ENCODE results near the gene NDFIP1.
A peak's percentile ranks its signal among the peaks of the same experiment; 100 is the strongest.
"Not testable (repeated sequence)": the region's sequence is repeated elsewhere in the genome, so short reads cannot be mapped to it uniquely, and the experiment has no call there.

The NDFIP1 gene

DNA sequence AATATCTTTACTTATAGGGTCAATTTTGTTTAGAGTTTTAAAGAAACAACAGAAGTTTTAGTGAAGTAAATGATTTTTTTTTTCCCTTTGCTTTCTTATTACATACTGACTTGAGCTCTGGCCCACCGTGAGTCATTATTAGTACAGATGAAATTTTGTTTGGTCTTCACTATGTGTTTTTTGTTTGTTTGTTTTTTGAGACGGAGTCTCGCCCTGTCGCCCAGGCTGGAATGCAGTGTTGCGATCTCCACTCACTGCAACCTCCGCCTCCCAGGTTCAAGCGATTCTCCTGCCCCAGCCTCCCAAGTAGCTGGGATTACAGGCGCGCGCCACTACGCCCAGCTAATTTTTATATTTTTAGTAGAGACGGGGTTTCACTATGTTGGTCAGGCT is 45.9 kb downstream of the NDFIP1 start:
- not testable (repeated sequence) for DNase-seq (ENCODE audit: low spot score)

DNA sequence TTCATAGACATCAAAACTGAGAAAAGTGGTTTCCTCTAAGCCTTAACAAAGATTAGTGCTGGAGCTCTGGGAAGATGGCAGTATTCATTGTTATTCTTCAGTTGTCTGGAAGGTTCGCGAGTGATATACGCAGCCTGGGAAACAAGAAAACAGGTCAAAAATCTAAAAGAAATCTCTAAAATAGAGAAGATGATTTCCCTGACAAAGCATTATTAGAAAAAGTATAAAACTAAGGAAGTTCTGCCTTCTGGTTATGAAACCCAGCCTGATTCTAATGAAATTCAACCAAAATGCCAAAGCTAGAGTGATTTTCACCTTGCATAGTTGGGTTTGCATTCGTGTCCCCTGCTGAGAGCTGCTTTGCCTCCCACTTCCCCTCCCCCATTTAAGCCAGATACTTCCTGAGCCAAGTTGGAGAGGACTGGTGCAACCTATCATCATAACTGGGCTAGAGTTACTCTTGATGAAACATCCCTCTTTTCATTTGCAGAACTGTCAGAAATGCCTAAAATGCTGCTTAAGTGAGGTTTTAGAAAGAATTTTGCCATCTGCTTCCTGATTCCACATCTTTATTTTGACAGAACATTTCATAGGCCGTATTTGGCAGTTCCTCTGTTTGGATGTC is 48.4 kb downstream of the NDFIP1 start:
- DNase-seq (ENCODE audit: low spot score): no peak

DNA sequence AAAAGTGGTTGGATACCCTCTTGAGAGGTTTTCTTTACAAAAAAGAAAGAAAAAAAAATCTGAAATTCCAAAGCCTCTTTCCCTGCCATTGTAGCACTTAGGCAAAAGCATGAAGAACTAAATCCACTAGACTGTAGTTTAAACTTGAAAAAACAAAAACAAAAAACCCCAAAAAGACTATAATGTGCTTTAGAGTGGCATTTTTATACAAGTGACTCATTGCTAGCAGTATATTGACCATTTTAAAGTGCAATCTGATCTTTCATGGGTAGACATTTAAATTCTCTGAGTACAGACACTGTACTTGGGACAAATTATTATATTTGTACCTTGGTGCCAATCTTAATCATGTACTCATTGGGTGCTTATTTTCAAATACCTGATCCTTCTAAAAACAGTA is 50.8 kb downstream of the NDFIP1 start:
- DNase-seq (ENCODE audit: low spot score): no peak

DNA sequence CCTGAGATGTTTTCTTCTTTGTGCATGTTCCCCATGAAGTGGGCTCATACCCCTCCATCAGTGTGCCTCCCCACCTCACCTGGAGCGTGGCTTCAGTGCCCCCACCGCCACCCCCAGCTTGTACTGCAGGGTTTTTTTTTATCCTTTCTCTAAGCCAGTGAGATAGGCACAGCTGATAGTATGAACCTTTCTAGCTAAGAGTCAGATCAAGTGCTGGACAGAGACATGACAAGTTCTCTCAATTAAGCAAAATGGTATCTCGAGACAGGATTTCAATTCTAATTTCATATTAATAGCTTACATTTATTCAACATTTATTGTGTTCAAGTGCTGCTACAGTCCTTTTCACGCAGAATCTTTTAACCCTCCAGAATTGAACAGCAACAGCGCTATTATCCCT is 55.7 kb downstream of the NDFIP1 start:
- DNase-seq (ENCODE audit: low spot score): no peak

DNA sequence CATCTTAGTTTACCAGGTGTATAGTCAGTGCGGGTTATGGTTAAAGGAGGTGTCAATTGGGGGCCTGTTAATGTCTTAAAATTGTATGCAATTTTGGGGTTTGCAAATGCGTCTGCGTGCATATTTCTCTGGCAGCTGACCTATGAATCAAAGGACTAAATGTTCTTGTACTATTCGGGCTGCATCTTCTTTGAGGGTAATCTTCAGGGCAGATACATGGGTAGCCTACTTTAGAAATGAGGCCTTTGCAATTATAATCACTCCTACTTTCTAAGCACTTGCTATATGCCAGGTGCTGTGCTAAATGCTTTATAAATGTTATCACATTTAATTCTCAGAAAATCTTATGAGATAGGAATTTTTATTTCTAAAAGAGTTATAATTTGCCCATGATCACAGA is 58.2 kb downstream of the NDFIP1 start:
- DNase-seq (ENCODE audit: low spot score): no peak

DNA sequence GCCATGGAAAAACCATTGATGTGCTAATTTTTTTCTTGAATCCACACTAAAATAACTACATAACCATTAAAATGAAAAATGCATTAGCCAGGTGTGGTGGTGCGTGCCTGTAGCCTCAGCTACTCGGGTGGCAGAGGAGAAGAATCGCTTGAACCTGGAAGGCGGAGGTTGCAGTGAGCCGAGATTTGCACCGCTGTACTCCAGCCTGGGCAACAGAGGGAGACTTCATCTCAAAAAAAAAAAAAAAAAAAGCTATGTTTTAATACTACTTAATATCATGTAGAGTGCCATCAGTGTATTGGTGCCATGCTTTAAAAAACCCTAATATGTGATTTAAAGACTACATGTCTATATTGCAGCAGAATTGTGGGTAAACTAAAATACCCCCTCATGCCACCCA is 58.9 kb downstream of the NDFIP1 start:
- no peak for DNase-seq (ENCODE audit: low spot score)

DNA sequence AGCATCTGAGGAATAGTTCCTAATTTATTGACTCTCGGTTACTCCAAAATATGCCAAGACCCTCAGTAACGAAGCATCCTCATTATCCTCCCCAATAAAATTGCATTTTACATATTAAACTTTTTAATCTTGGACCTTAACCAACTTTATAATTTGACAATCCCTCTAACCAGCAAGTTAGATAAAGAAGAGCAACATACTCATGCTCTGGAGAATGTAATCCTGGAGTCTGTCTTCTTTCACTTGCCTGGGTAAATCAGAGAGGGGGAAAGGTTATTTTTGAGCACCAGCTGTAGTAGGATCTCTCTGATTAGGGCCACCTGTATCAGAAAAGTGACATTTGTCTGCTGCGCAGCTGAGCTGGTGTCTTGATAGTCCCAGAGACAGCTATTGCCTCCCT is 59.8 kb downstream of the NDFIP1 start:
- DNase-seq (ENCODE audit: low spot score): no peak

DNA sequence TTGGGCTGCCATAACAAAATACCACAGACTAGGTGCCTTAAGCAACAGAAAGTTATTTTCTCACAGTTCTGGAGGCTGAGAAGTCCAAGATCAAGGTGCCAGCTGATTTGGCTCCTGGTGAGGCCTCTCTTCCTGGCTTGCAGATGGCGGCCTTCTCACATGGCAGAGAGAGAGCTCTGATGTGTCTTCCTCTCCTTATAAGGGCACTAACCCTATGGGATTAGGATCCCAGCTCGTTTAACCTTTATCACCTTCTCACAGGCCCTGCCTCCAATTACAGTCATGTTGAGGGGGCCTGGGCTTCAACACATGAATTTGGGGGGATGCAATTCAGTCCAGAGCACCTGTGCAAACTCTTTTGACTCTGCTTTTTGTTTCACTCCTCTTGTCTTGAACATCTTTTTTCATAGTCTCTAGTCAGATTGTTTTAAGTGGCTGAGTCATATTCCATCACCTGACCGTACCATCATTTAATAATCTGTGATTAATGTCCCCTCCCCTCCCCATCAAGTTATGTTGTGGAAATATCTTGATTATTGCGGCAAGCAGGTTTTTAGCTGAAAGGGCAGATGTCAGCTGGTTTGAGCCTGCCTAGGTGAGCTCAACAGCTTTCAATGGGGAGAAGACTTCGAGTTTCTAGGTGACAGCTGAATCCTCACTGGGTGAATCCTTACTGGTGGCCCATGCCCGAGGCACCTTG is 61.8 kb downstream of the NDFIP1 start:
- no peak for DNase-seq (ENCODE audit: low spot score)

DNA sequence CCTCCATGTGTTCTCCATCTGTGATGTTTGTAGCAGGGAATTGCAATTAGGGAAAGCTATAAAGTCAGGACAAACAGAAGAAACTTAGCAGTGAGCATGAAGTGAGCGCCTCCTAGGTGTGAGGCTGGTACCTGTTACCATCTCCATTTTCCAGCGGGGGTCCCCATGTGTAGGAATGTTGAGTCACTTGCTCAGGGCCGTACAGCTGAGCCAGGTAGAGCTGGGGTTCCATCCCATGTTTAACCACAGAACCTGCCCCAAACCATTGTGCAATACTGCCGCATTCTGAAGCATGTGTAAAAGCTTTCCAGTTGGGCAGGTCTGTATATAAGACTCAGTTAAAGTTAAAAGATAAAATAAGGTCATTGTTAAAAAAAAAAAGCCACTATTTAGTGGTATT is 62.7 kb downstream of the NDFIP1 start:
- DNase-seq (ENCODE audit: low spot score): no peak

DNA sequence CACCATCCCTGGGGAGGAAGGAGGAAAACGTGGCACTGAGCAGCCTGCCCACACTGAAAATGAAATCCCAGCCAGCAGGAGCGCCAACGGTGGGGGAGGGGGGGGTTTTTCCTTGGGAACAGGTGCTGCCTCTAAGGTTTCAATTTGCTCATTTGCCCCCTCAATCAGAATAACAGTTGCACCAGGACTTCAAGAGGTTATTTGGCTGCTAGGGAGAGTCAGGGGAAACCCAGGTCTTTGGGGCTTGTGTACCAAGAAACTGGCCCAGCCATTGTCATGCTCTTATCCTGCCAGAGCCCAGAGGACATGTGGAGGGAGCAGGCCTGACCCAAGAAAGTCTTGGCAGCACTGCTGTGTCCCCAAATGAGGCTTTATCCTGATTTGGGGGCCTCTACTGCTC is 66.5 kb downstream of the NDFIP1 start:
- DNase-seq (ENCODE audit: low spot score): no peak

DNA sequence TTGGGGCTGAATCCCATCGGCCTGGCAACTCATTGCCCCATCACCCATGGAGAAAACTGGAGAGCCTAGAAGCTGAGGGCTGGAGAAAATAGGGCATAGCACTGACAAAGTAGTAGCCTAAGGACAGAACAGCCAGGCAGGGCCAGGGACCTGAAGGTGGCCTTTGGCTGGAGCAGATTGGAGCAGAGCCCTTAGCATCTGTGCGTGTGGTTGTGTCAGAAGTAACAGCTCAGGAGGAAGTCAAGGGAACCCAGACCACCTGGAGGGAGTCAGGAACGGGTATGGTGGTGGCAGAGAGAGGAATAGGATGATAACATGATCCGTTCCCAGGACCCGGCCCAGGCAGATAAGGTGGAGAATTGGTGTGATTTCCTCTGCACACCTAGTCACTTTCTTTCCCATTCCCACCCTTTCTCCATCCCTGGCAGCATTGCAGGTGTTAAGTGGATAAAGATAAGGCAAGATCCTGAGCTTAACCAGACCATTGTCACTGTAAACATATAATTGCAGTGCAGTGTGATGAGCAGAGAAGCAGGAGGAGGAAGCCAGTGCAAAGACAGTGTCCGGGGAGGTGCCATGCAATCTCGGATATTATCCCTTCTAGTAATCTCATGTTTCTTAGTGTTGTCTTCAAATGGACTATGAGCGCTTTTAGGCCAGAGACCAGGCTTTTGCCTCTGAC is 67.0 kb downstream of the NDFIP1 start:
- DNase-seq (ENCODE audit: low spot score): no peak

DNA sequence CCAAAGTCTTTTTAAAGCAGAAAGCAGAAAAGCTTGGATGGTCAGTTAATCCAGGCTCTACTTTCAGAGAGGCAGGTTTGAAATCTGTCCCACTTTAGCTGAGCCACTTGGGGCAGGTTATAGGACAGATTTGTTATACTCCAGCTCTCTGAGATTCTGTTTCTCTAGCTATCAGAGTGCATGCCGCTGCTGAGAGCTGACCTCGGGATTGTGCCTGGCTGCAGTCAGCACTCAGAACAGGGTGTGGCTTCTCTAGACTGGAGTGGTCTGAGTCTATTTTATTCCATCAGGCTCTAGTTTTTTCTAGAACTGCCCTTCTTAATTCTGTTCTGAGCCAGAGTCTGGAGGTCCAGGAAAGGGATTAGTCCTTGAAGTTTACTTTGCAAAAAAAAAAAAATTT is 67.7 kb downstream of the NDFIP1 start:
- DNase-seq (ENCODE audit: low spot score): no peak

DNA sequence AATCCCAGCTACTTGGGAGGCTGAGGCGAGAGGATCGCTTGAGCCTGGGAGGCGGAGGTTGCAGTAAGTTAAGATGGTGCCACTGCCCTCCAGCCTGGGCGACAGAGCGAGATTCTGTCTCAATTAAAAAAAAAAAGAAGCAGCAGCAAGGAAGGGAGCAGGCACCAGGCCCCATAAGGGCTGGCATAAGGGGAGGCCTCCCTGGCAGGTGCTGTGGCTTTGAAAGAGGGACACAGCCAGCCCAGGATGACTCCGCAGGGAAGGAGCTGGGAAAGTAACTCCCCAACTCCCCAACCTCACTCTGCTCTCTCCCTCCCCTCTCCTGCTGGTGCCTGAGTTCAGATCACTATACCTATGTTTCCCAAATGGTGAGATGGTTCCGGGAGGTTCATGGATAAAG is 70.1 kb downstream of the NDFIP1 start:
- DNase-seq (ENCODE audit: low spot score): no peak

DNA sequence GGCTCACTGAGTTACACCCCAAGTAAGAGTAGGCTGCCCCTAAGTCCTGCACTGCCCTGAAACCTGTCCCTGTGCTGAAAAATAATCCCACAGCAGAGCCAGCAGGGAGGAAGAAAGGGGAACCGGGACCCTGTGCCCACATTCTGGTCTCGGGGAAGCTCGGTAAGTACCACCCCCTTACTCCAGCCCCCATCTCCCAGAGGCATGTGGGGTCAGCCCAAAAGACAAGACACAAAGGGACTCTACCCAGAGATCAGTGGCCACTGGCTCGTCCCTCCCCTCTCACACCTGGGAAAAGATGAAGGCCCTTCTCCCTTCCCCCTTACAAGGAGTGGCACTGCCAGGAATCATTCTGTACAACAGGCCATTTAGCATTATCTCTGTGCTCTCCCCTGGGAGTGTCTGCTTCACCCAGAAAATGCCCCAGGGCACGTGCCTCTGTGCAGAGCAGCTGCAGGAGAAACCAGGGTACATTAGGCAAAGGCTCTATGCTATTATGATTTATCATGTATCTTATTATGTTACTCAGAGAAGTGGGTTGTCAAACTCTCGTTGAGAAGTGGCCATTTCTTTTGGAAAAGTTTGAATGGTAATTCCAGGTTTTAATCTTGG is 71.3 kb downstream of the NDFIP1 start:
- no peak for DNase-seq (ENCODE audit: low spot score)

DNA sequence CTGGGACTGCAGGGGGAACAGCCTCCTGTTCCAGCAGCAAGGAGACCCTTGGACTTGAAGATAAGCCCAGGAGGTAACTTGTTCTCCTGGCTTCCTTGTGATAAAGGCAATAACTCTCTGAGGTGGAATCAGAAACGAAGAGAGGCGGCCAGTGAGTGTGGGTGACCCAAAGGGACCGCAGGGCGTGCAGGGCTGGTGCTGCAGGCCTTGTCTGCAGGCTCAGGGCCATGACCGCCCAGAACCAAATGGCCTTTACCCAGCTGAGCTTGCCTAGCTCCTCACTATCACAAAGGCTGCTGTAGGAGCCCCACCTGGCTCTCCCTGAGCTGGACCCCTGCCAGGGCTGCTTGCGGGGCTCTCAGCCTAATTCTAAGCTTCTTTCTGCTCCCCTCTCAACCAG is 72.5 kb downstream of the NDFIP1 start:
- no peak for DNase-seq (ENCODE audit: low spot score)

DNA sequence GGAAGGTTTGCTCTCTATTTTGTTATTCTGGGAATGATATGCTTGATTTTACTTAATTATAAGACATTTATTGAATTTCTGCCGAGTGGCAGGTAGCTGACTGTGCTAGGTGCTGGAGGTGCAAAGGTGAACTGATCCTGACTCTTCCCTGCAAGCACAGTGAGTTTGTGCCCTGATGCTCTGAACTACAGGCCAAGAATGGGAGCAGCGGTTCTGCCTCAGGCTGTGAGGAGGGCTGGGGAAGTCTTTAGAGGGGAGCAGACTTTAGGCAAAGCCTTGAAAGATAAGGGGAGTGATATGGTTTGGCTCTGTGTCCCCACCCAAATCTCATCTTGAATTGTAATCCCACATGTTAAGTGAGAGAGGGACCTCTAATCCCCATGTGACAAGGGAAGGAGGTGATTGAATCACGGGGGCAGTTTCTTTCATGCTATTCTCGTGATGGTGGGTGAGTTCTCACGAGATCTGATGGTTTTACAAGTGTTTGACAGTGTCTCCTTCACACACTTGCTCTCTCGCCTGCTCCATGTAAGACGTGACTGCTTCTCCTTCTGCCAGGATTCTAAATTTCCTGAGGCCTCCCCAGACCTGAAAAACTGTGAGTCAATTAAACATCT is 73.1 kb downstream of the NDFIP1 start:
- DNase-seq (ENCODE audit: low spot score): no peak

DNA sequence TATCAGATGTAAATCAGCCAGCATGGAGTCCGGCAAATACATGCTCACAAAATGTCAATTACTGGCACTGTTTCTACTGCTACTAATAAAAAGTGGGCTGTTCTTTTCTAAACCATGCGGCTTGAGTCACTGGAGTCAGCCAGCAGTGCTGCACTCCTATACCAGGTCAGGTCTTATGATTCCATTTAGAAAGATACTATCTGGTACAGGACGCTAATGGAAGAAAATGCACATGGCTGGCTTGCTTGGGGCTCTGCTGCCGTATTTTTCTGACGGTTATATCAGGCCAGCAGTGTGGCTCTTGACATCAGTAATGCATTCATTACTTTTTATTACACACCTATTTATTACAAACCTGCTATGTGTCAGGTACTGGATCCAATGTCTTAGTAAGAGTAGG is 74.3 kb downstream of the NDFIP1 start:
- no peak for DNase-seq (ENCODE audit: low spot score)

DNA sequence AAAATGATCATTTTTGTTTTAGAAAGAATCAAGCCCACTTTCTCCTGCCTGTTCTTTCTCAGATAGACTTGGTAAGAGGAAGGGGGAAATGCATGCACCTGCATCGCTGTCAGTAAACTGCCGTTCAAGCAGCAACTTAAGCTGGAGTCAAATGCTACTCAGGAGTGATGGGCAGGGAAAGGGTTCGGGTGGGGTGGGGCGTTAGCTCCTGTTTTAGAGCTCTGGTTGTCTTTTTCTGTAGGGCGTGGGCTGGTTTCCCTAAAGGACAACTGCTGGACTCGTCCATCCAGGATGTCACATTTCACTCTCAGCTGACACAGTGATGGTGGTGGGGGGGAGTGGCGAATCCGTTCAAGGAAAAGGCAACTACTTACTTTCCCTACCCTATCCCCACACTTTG is 75.0 kb downstream of the NDFIP1 start:
- DNase-seq (ENCODE audit: low spot score): no peak

DNA sequence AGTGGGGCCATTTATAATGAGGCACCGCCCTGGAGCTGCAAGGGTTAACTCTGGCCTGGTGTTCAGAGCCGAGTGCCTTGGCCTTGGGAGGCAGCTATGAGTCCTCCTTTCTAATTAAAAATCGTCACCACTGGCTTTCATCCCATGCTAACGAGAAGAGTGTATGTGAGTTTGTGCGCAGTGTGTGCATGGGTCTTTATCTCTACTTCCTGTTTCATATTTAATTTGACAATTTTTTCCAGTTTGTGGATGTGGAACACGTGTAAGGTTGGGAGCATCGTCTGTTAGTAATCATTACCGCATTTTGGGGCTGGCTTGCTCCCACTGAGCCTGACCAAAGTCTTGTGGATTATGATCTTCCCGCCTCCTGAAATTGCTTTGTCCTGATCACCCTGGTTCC is 76.4 kb downstream of the NDFIP1 start:
- peak; percentile 41 for DNase-seq (ENCODE audit: low spot score)

DNA sequence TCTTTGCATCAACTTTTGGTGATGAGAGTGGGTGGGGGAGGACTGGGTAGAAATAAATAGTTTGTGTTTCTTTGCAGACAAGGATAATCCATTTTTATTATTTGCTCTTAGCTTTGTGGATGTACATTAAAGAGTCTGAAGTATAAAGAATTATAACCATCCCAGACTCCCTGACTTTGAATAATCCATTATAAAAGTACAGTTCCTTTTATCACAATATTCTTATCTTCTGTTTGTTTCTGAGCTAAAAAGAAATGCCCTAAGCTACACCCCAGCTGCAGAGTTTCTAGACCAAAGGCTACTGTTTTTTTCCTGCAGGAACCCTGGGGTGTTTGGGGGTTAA is 77.9 kb downstream of the NDFIP1 start:
- no peak for DNase-seq (ENCODE audit: low spot score)

DNA sequence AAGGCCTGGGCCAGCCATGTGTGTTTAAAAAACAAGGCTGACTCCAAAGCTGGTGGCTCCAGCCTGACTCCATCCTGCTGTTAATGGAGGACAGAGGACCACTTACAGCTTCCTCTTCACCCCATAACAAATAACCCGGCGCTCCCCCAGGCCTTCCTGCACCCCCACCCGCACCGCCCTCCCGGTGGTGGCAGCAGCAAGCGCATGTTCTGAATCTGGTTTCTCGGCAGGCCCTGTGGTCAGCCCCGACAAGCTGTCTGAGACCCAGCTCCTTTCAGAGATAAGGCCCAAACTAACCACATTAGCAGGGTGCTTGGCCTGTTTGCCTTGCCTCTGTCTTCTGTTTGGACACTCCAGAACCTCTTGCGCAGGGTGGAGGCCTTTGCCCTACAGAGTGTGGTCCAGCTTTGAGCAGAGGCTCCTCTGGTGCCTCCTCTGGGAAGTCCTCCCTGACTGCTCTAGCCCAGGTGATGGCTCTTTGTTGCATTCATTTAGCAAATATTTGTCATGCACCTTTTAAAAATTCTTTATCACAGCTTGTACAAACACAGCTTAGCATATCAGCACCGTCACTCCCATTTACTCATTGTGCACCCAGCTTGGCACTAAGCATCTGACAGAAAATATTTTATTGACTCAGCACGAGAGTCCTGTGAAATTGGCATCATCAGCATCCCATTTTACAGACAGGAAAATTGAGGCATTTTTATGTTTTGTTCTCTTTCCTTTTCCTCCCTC is 78.4 kb downstream of the NDFIP1 start:
- no peak for DNase-seq (ENCODE audit: low spot score)

DNA sequence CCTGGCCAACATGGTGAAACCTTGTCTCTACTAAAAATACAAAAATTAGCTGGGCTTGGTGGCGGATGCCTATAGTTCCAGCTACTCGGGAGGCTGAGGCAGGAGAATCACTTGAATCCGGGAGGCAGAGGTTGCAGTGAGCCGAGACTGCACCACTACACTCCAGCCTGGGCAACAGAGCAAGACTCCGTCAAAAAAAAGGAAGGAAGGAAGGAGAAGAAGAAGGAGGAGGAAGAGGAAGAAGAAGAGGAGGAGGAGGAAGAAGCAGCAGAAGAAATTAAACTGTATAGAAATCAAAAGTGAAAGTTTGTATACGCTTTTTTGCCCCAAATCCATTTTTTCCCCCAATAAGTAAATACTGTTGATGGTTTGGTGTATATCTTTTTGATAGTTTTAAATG is 80.1 kb downstream of the NDFIP1 start:
- not testable (repeated sequence) for DNase-seq (ENCODE audit: low spot score)
